Measurements from ENCODE around the gene NHERF2.

GRCh38 chr16:2072926-2073325, 46.2 kb downstream of the NHERF2 start:
- TF ChIP-seq POLR2A (IDR thresholded peaks at IDR 0.05; ENCODE audit: extremely low read depth, insufficient read length): no peak
- no peak for TF ChIP-seq CTCF (IDR thresholded peaks at IDR 0.05; ENCODE audit: low read depth, low read length)
- TF ChIP-seq MYC (IDR thresholded peaks at IDR 0.05; ENCODE audit: low read depth, low read length): no peak
- TF ChIP-seq MAX (IDR thresholded peaks at IDR 0.05; ENCODE audit: low read depth, low read length): no peak

Data from NB4 (cell line).